Activated CD8-positive, alpha-beta memory T cell treated with anti-CD3 and anti-CD28 coated beads for 36 hours (primary cell): ENCODE data around the gene SYT8. TPM values are rescaled to one million over a fixed set of nuclear protein-coding genes. Genes with fewer than 3 reads are reported as not detected.

Source experiments
- CTCF ChIA-PET: fragments of 350-600 bp; sonication (Branson Sonifier 250); formaldehyde crosslinking; loops from one replicate; lab custom pipeline; 2021; ENCODE audit warnings: antibody characterized with exemption; lab: Charles Lee
- POLR2A ChIA-PET: fragments of 350-600 bp; sonication (Branson Sonifier 250); formaldehyde crosslinking; loops from one replicate; lab custom pipeline; 2021; ENCODE audit warnings: antibody characterized with exemption; lab: Charles Lee
- total RNA-seq, 2 experiments: library from RNA; stranded (reverse); gene quantifications; one replicate each; pipeline ENCODE4 v1.2.3, GENCODE V29; 2021

The SYT8 gene
- total RNA-seq, 2 experiments from 2014 or later = not detected

- CTCF ChIA-PET = interaction anchor here (1.7 to 7.8 kb wide), 2 partner anchors 135 to 137 kb away, joined by 7 to 297 read pairs; no protein-coding TSS in a partner anchor
- POLR2A ChIA-PET = no interaction called here
Observed at GRCh38 chr11:1829039-1829820, 5.6 kb upstream of the SYT8 start.

- CTCF ChIA-PET = interaction anchor here (7.8 kb wide), 1 partner anchor 138 kb away, joined by 297 read pairs; no protein-coding TSS in a partner anchor
- POLR2A ChIA-PET = no interaction called here
Observed at GRCh38 chr11:1830004-1830321, 4.8 kb upstream of the SYT8 start.

- POLR2A ChIA-PET = no interaction called here
- CTCF ChIA-PET = interaction anchor here (1.6 to 7.8 kb wide), 3 partner anchors 10 to 177 kb away, joined by 3 to 297 read pairs (median 57); no protein-coding TSS in a partner anchor
Observed at GRCh38 chr11:1830322-1831223, 4.2 kb upstream of the SYT8 start.

GRCh38 chr11:1831338-1832210 is 3.2 kb upstream of the SYT8 start:
- ChIA-PET CTCF (interaction anchor here (0.6 to 7.8 kb wide), 19 partner anchors 9 to 332 kb away, joined by 3 to 297 read pairs (median 6); partner anchors contain the start of genes KRTAP5-5 and KRTAP5-6), POLR2A (no interaction called here)

GRCh38 chr11:1832211-1832919 is 2.4 kb upstream of the SYT8 start:
- ChIA-PET CTCF (interaction anchor here (0.5 to 7.8 kb wide), 46 partner anchors 8 to 1852 kb away, joined by 3 to 297 read pairs (median 5); partner anchors contain the start of genes KRTAP5-5, KRTAP5-6 and LSP1), POLR2A (interaction anchor here (0.6 to 1.3 kb wide), 3 partner anchors 108 to 138 kb away, joined by 3 to 13 read pairs (median 4); no protein-coding TSS in a partner anchor)

- CTCF ChIA-PET = interaction anchor here (0.6 to 7.8 kb wide), 45 partner anchors 8 to 331 kb away, joined by 3 to 297 read pairs (median 5); partner anchors contain the start of genes KRTAP5-5, KRTAP5-6 and LSP1
- POLR2A ChIA-PET = interaction anchor here (0.6 to 1.3 kb wide), 3 partner anchors 108 to 139 kb away, joined by 3 to 13 read pairs (median 4); no protein-coding TSS in a partner anchor
Observed at GRCh38 chr11:1832920-1833295, 1.9 kb upstream of the SYT8 start.

GRCh38 chr11:1834062-1834610 is 654 bp upstream of the SYT8 start:
- ChIA-PET CTCF (interaction anchor here (0.6 to 7.8 kb wide), 21 partner anchors 12 to 322 kb away, joined by 3 to 297 read pairs (median 7); no protein-coding TSS in a partner anchor), POLR2A (no interaction called here)

GRCh38 chr11:1835671-1836010 is 851 bp downstream of the SYT8 start:
- ChIA-PET CTCF (interaction anchor here (0.8 to 7.8 kb wide), 8 partner anchors 11 to 324 kb away, joined by 3 to 297 read pairs (median 12); no protein-coding TSS in a partner anchor), POLR2A (interaction anchor here (1.0 kb wide), 1 partner anchor 15 kb away, joined by 3 read pairs; no protein-coding TSS in a partner anchor)

GRCh38 chr11:1836011-1836945 is 1.5 kb downstream of the SYT8 start:
- ChIA-PET CTCF (interaction anchor here (0.7 to 7.8 kb wide), 11 partner anchors 10 to 323 kb away, joined by 3 to 297 read pairs (median 5); no protein-coding TSS in a partner anchor), POLR2A (interaction anchor here (1.0 kb wide), 1 partner anchor 15 kb away, joined by 3 read pairs; no protein-coding TSS in a partner anchor)

GRCh38 chr11:1837171-1838076 is 2.6 kb downstream of the SYT8 start:
- ChIA-PET CTCF (interaction anchor here (1.0 to 7.8 kb wide), 8 partner anchors 44 to 315 kb away, joined by 3 to 297 read pairs (median 13); no protein-coding TSS in a partner anchor), POLR2A (no interaction called here)

GRCh38 chr11:1838077-1838425 is 3.3 kb downstream of the SYT8 start:
- POLR2A ChIA-PET = no interaction called here
- CTCF ChIA-PET = interaction anchor here (0.8 to 3.0 kb wide), 7 partner anchors 12 to 213 kb away, joined by 3 to 8 read pairs (median 5); partner anchors contain the start of gene LSP1

GRCh38 chr11:1838426-1839144 is 3.8 kb downstream of the SYT8 start, which contains the start of gene TNNI2:
Gene TNNI2 (plus strand): TSS chr11:1838981. CDS start chr11:1839697, 716 bp downstream.
- ChIA-PET CTCF (interaction anchor here (0.8 to 3.0 kb wide), 8 partner anchors 12 to 214 kb away, joined by 3 to 8 read pairs (median 6); partner anchors contain the start of gene LSP1), POLR2A (no interaction called here)

- CTCF ChIA-PET = interaction anchor here (1.1 to 3.0 kb wide), 6 partner anchors 11 to 214 kb away, joined by 3 to 8 read pairs (median 6); partner anchors contain the start of gene LSP1
- POLR2A ChIA-PET = no interaction called here
Observed at GRCh38 chr11:1839204-1839923, 4.6 kb downstream of the SYT8 start.
